Esophagus (tissue), 2 donors: ENCODE results near the gene TFEB. TPM values are rescaled to one million over a fixed set of nuclear protein-coding genes. Genes with fewer than 3 reads are reported as not detected.

Source experiments
- H3K27ac ChIP-seq, 2 donors: one replicate each; pipeline ENCODE4 v1.5.1; 2013; ENCODE audit warnings: low read depth in 2 of 2, mild to moderate bottlenecking in 2 of 2, inconsistent platforms in 1 of 2, low read length in 1 of 2, moderate library complexity in 1 of 2
- H3K27me3 ChIP-seq, 2 donors: one replicate each; pipeline ENCODE4 v1.6.1; 2013; ENCODE audit warnings: low read length in 2 of 2, control low read depth in 1 of 2, mild to moderate bottlenecking in 1 of 2; ENCODE audit not compliant: insufficient read depth in 2 of 2, control insufficient read depth in 1 of 2
- H3K36me3 ChIP-seq, 2 donors: one replicate each; pipeline ENCODE4 v1.6.1; 2013; ENCODE audit warnings: low read length in 1 of 2; ENCODE audit not compliant: control insufficient read depth in 2 of 2, insufficient read depth in 2 of 2
- H3K4me1 ChIP-seq, 2 donors: one replicate each; pipeline ENCODE4 v1.6.1; 2013; ENCODE audit warnings: low read length in 1 of 2; ENCODE audit not compliant: control insufficient read depth in 2 of 2, insufficient read depth in 2 of 2
- H3K4me3 ChIP-seq, 2 donors: one replicate each; pipeline ENCODE4 v1.5.1; 2013; ENCODE audit warnings: low read length in 2 of 2, mild to moderate bottlenecking in 2 of 2, low read depth in 1 of 2, moderate library complexity in 1 of 2
- H3K9me3 ChIP-seq, 2 donors: one replicate each; pipeline ENCODE4 v1.6.1; 2013; ENCODE audit warnings: mild to moderate bottlenecking in 2 of 2, low read depth in 1 of 2, low read length in 1 of 2, moderate library complexity in 1 of 2; ENCODE audit not compliant: control insufficient read depth in 2 of 2, insufficient read depth in 1 of 2
- WGBS, 2 donors: extraction: QIAGEN DNeasy Blood & Tissue Kit; methylation state at CpG; one replicate each; pipeline ENCODE4 v1.1.7; 2013; 5-methylcytosine and 5-hydroxymethylcytosine counted together
- polyA plus RNA-seq, 2 donors: library from polyadenylated mRNA; stranded (reverse); fragments of 200-250 nt; gene quantifications; one replicate each; pipeline ENCODE4 v1.2.3, GENCODE V29; 2013
- donor health status: healthy with polysubstance abuse.
- donor health status: Bipolar disorder and iron deficiency.

Gene TFEB
- polyA plus RNA-seq, 2 donors = 8.9 to 15.0 TPM

GRCh38 chr6:41724586-41725501 lies 10.6 kb downstream of the TFEB start:
- Histone ChIP-seq H3K27me3 (no peaks in the 10 kb centered on the region), H3K9me3 (no peaks in the 10 kb centered on the region), H3K36me3 (no peaks in the 10 kb centered on the region), H3K4me3 (no peak overlapping the region), H3K4me1 (peaks cover 9 to 24% of the 10 kb centered on the region in 2 donors), H3K27ac (peak overlapping the region in 1 of 2 donors; percentile 6)
- 74 to 75% methylated on average over 13 of the region's 13 CpGs for WGBS, 2 donors

DNA sequence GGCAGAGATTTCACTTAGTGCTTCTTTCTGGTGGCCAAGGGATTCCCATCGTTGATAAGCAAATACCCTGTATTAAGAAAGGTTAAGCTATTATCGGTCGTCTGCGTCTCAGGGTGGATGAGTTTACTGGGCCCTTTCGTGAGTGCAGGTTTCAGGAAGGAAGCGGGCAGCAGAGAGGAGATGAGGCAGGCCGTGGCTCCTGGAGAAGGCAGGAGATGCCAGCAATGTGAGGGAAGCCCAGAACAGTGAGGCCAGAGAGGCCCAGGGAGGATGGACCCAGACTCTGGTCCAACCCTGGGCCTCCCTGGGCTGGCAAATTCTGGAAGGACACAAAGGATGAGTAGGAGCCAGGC lies 11.2 kb downstream of the TFEB start:
- Histone ChIP-seq H3K36me3 (no peaks in the 10 kb centered on the region), H3K9me3 (no peaks in the 10 kb centered on the region), H3K4me1 (peaks cover 9 to 26% of the 10 kb centered on the region in 2 donors), H3K27ac (no peak overlapping the region), H3K4me3 (no peak overlapping the region), H3K27me3 (no peaks in the 10 kb centered on the region)
- WGBS, 2 donors = 64 to 68% methylated on average over 7 of the region's 7 CpGs

DNA sequence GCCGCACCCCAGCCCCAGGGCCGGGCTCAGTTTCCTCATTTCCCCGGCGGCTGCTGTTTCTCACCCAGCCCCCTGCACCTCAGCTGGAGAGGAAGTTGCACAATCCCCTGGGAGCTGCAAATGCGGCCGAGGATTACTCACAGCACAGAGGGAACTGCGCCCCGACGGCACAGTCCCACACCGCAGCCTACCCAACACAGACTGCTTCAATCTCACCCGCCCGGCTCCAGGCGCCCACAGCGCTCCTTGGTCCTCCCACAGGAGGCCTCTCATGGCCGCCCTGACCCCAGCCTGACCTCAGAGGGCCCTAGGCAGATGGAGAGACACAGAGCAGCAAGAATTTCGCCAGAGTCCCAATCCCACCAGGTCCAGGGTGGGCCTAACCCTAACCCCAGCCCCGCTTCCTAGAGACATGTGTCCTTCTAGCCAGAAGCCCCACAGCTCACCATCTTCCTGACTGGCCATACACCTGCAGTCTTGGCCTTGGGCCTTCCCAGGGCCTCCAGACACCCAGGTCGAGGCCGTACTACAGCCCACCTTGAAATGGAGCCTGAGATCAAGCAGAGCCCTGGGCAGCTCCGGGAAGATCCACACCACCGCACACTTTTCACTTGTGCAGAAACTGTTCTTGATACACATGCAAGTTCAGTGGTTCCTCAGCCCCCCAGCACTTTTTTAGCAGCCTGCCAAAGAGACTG lies 11.7 kb downstream of the TFEB start:
- Histone ChIP-seq H3K36me3 (no peaks in the 10 kb centered on the region), H3K27ac (peak overlapping the region; percentile 61 to 69), H3K4me1 (peaks cover 8 to 25% of the 10 kb centered on the region in 2 donors), H3K4me3 (no peak overlapping the region), H3K9me3 (no peaks in the 10 kb centered on the region), H3K27me3 (no peaks in the 10 kb centered on the region)
- 42 to 61% methylated on average over 21 of the region's 21 CpGs for WGBS, 2 donors

DNA sequence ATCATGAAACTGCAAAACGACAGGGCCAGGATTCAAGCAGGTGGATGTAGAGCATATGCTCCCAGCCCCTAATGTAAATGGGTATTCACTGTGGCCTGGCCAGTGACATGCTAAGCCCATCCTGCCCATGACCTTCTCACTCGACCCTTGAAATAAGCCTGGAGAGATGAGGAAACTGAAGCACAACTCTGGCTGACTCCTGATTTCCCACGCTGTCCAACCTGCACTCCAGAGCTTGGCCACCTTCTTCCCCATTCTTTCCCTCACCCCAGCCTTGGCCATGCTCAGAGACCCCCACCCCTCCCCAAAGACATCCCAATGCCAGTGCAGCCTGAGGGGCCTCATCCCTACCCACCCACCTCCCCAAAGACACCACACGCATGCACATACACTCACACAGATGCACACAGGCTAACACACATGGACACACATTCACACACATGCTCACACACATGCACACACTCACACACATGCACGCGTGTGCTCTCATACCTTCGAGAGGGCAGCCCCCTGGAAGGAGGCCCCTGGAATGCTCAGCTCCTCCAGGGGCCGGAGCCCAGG lies 12.4 kb downstream of the TFEB start:
- H3K9me3 ChIP-seq = no peaks in the 10 kb centered on the region
- peak overlapping the region; percentile 27 to 61 for H3K27ac ChIP-seq
- no peak overlapping the region for H3K4me3 ChIP-seq
- H3K27me3 ChIP-seq = no peaks in the 10 kb centered on the region
- H3K36me3 ChIP-seq = no peaks in the 10 kb centered on the region
- H3K4me1 ChIP-seq = peaks cover 3 to 19% of the 10 kb centered on the region in 2 donors
- 53 to 63% methylated on average over 8 of the region's 8 CpGs for WGBS, 2 donors

DNA sequence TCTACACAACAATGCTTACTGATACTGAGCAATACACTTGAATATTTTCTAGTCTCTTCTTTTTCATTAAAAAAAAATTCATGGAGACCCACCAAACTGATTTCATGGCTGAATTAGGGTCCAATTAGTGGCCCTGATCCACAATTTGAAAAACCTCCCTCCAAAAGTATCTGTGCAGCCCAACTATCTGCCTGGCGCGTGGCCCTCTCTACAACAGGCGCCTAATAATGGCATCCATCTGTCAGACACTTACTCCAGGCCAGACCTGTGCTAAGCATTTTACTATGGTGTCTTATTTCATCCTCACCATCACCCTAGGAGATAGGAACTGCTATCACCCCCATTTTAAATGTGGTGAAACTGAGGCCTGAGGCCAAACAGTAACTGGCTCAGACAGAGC lies 14.0 kb downstream of the TFEB start:
- WGBS, 2 donors = 93 to 97% methylated on average over 3 of the region's 3 CpGs
- Histone ChIP-seq H3K9me3 (no peaks in the 10 kb centered on the region), H3K4me3 (no peak overlapping the region), H3K27ac (no peak overlapping the region), H3K27me3 (no peaks in the 10 kb centered on the region), H3K36me3 (no peaks in the 10 kb centered on the region), H3K4me1 (peaks cover 8 to 24% of the 10 kb centered on the region in 2 donors)

- Histone ChIP-seq H3K4me1 (peaks cover 10 to 28% of the 10 kb centered on the region in 2 donors), H3K36me3 (no peaks in the 10 kb centered on the region), H3K27ac (no peak overlapping the region), H3K27me3 (no peaks in the 10 kb centered on the region), H3K4me3 (no peak overlapping the region), H3K9me3 (no peaks in the 10 kb centered on the region)
- WGBS, 2 donors = 88 to 94% methylated on average over 2 of the region's 2 CpGs
These were observed 14.6 kb downstream of the TFEB start for GRCh38 chr6:41720783-41721182.

DNA sequence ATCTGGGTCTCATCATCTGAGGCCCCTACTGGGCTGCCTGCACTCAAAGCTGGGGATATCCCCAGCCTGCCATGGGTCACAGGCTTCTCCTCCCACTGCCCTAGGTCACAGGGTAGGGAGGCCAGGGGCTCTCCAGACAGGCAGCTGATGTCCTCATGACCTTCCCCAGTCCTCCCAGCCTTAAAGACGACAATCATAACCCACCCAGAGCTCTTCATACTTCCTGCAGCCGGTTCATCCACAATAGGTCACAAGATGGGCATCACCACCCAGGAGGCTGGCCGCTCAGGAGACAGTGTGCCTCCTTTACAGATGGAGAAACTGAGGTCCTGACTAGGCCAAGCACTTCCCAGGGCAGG lies 15.2 kb downstream of the TFEB start:
- 82 to 87% methylated on average over 3 of the region's 3 CpGs for WGBS, 2 donors
- H3K4me3 ChIP-seq = no peak overlapping the region
- peaks cover 10 to 28% of the 10 kb centered on the region in 2 donors for H3K4me1 ChIP-seq
- H3K27ac ChIP-seq = no peak overlapping the region
- no peaks in the 10 kb centered on the region for H3K9me3 ChIP-seq
- no peaks in the 10 kb centered on the region for H3K27me3 ChIP-seq
- H3K36me3 ChIP-seq = no peaks in the 10 kb centered on the region

GRCh38 chr6:41719436-41720261 lies 15.8 kb downstream of the TFEB start:
- 81 to 87% methylated on average over 7 of the region's 7 CpGs for WGBS, 2 donors

DNA sequence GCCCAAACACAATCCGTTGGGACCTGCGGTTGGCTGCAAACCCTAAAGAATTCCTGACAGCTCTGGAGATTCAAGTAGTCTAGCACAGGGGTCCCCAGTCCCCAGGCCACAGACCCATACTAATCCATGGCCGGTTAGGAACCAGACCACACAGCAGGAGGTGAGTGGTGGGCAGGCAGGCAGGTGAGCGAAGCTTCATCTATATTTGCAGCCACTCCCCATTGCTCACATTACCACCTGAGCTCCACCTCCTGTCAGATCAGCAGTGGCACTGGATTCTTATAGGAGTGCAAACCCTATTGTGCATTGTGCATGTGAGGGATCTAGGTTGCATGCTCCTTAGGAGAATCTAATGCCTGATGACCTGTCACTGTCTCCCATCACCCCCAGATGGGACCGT lies 16.6 kb downstream of the TFEB start:
- H3K9me3 ChIP-seq = no peaks in the 10 kb centered on the region
- no peak overlapping the region for H3K4me3 ChIP-seq
- H3K4me1 ChIP-seq = peaks cover 17 to 30% of the 10 kb centered on the region in 2 donors
- H3K36me3 ChIP-seq = peaks cover 0 to 2% of the 10 kb centered on the region in 2 donors
- WGBS, 2 donors = 45 to 68% methylated on average over 5 of the region's 5 CpGs
- no peak overlapping the region for H3K27ac ChIP-seq
- no peaks in the 10 kb centered on the region for H3K27me3 ChIP-seq

More at GRCh38 chr6:41719436-41720261, 15.8 kb downstream of the TFEB start:
- Histone ChIP-seq H3K27ac (no peak overlapping the region), H3K27me3 (no peaks in the 10 kb centered on the region), H3K36me3 (peaks cover 0 to 2% of the 10 kb centered on the region in 2 donors), H3K4me3 (no peak overlapping the region), H3K4me1 (peaks cover 10 to 30% of the 10 kb centered on the region in 2 donors), H3K9me3 (no peaks in the 10 kb centered on the region)
